ENCODE data around the gene USP44.

Gene USP44

DNA sequence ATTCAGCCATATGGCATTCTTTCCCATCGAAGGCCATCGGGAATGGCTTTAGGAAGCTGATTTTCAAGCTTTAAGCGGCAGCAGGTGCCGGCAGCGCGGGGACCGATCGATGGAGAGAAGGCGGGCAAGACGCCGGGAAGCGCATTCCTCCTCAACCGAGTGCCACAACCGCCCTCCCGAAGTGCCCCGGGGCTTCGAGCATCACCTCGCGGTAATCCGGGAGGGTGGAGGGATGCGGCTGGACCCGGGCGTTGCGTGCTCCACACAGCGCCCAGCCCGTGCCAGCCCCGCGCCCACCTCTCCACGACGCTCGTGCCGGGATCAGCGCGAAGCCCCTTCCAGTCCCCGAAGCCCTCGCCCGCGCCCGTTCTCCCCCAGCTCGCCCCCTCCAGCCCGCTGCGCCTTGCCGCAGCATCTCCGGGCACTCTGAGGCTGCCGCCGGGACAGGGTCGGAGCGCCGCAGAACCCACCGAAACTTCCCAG lies 3.2 kb downstream of the USP44 start:
- peak; percentile 32 to 45 for DNase-seq

DNA sequence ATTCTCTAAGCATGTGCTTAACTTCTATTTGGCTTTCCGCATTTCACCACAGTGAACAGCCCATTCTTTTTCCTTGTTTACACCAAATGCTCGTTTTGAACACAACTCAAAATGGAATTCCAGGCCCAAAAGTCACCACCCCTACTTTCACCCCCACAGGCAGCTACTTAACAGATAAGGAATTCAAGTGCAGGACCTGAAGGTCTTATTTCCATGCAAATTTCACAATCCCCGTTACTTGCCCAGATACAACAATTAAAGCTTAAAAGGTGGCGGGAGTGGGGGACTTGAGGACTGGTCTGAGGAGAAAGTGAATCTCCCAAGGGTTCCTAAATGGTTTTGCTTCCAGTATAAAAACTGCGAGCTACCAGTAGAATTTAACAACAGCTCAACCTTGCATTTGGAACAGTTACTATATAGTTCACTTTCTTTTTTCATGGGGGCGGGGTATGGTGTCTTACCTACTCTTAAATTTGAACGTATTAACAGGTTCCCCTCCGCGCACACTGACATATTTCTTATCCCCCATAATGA lies 3.7 kb downstream of the USP44 start:
- DNase-seq: no peak

DNA sequence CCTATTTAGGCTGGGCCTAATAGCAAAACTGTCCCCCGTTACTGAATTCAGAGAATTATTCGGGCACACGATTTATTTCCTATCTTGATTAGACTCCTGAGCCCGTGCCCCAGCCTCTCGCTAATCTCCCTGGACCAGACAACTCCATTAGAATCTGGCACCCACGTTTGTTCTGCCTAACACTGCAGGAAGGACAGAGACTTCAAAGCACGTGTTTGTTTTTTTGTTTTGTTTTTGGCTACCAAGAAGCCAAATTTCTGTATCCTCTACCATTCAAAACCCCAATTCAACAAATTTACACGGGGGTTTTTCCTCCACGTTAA lies 4.8 kb downstream of the USP44 start:
- no peak for DNase-seq

DNA sequence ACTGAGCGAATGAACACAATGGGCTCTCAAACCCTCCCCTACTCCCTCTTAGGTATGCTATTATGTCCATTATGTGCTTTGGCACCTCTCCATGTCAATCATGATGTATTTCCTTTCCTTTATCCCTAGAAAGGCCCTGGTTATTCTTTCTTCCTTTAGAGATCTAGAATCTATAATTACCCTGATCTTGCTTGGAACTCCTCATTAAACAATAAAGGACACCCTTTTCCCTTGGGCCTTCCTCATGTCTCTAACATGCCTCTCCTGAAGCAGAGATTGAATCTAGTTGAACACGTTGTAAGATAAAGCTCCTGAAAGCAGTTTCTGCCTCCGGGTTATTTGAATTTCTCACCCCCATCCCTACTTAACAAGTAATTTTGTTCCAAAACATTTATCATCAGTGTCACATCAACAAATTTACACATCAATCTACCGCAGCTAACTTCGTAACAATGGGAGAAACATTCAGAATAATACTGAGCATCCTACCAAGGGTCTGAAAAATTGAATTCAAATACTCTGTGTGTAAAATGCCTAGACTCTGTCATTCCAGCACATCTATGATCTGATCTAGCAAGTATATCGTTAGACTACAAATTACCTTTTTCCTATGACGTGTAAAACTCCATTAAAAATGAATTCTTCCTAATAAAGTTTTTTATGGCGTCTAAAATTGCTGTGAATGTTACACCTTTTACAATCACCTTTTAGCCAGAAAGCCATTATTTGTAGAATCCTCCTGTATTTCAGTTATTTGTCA lies 5.4 kb downstream of the USP44 start:
- DNase-seq: peak; percentile 34 to 66

DNA sequence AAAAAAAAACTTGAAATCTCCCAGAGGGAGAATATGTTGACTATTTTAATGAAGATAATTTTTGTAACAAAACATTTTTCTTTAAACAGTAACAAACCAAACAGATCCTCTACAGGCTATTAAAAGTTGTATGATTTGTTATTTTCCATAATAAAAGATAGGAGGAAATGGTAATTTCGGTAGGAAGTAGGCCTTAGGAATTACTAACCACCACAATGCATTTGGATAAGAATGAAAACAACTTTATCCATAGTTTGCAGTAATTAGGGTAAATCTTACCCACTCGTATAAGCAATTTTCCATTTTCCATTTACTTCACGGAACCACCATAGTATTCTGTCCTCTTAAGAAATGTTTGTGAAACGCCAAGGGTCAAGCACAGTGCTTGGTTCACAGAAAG lies 6.0 kb downstream of the USP44 start:
- no peak for DNase-seq

DNA sequence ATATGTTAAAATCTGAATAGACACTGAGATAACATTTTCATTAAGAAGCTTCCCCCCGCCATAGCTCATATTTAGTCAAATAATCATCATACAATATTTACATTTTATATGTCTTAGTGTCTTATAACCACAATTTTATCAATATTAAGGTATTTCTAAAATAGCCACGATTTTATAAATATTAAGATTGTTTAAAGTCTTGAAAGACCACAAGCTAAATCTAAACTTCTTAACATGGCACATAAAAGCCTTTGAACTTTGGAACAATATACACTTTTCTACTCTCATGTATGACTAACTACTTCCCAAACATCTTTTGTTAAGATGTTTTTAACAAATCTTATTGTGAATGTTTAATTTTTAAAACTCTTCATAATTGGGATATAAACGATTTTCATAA lies 6.5 kb downstream of the USP44 start:
- DNase-seq: no peak

DNA sequence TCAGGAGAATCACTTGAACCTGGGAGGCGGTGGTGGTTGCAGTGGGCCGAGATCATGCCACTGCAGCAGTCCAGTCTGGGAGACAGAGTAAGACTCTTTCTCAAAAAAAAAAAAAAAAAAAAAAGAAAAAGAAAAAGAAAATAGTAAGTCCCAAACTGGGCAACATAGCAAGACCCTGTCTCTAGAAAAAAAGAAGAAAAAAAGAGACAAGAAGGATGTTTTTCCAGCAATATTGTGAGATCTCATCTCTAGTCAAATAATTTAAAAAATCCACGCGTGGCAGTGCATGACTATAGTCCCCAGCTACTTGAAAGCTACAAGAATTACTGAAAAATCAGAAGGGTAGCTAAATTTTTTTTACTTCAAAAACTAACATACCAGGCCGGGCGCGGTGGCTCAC lies 8.0 kb downstream of the USP44 start:
- DNase-seq: no peak

DNA sequence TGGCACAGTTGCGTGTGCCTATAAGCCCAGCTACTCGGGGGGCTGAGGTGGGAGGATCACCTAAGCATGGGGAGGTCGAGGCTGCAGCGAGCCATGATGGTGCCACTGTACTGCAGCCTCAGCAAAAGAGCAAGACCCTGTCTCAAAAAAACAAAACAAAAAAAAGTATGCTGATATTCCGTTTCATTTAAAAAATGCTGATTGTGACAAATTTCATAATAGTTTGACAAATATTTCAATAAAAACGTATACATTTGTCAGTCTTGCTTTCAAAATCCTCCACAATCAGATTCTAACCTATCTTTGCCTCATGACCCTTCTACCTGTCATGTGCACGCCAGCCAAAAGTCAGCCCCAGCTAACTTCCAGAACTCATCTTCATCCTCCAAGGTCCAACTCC lies 9.8 kb downstream of the USP44 start:
- no peak for DNase-seq

DNA sequence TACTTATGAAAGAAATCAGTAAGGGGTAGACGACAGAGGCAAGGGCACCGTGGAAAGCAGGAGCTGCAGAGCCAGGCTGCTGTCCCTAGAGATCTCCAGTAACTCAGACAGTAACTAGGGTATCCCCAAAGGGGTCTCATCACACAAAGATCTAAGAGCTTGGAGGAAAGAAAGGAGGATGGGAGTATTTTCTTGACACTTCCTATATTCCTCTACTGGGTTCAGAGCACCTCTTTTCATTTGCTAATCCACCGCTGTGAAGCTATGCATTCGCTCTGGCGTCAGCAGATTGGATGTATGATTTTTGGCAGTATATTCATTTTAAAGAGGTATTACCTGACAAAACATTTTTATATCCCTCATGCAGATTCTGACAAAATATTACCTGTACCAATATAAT lies 12.6 kb downstream of the USP44 start:
- no peak for DNase-seq

DNA sequence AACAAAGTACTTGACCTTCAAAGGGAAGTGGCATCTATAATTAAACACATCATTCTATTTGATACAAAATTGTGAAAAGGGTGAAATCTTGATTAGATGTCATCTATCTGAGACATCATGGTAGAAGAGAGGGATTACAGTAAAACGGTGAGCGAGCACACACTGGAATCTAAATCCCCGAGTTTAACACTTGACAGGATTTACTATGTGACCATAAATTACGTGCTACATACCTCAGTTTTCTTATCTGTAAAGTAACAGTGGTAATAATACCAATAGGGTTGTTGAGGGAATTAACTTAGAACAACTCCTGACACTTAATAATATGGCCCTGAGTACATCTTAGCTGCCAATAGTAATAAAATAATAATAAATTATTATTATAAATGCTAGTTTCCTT lies 13.3 kb downstream of the USP44 start:
- DNase-seq: no peak

DNA sequence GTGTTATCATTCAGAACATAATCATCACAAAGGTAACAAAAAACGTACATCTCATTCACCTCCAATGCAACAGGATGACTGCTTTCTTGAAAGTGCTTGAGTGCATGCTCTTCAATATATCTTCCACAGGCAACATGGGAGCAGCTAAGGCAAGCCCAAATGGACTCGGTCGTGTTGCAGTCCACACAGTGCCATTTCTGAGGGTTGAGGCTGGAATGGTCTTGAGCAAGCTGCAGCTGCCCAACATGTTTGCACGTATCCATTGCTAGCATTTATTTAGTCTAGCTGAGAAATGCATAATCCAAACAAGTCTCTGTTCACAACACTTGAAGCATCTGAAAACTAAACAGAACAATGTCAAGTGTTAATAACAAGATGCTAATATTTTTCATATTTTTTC lies 17.3 kb downstream of the USP44 start:
- DNase-seq: no peak

DNA sequence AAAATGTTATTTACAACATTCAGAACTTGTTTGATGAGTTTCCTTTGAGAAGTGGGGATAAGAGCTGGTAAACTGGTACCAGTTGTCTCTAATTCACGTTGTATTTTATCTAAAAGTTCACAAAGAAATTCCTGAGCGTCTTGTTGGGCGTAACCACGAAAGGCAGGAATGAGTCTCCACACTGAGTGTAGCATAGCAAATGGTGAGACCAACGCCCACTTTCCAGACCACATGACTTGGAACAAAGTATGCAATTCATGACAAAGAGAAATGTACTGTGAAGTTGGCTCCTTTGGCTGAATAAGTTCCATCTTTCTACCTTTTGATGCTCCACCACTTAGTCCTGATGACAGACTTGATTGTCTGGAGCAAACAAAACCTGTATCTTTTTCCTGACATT lies 18.4 kb downstream of the USP44 start:
- no peak for DNase-seq

DNA sequence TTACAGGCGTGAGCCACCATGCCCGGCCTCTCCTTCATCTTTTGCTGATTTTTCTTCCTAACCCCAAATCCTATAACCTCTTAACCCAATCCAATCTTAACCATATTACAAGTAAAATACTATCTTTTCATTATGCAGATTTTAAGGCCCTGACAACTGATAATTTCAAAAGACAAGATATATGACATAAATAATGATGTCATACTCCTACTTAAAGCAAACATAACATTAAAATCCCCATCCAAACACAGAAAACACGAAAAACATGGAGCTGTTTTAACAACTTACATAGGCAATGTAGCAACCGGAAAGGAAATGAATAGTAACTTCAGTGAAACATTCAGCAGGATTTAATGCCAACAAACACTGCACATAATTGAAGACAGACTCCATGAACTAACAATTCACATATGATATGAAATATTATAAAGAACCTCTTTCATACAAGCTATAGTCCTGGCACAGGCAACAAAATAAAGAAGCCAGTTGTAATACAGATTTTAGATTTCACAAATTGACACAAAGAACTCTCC lies 21.5 kb downstream of the USP44 start:
- no peak for DNase-seq

DNA sequence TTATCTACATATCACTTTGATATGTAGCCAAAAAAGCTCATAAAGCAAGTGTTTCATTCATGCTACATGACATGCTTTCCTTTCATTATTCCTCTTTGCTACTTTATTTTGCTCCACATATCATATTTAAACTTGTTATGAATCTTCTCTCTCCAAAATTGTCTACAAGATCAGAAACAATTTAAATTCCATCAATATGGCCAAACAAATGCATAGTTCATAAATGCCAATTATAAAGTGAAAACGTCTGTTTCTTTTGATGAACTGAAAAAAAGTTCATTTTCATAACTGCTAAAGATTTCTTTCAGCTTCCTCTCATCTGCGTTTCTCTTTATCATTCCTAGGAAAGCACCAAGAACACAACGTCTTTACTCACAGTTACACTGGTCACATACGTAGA lies 22.8 kb downstream of the USP44 start:
- no peak for DNase-seq

DNA sequence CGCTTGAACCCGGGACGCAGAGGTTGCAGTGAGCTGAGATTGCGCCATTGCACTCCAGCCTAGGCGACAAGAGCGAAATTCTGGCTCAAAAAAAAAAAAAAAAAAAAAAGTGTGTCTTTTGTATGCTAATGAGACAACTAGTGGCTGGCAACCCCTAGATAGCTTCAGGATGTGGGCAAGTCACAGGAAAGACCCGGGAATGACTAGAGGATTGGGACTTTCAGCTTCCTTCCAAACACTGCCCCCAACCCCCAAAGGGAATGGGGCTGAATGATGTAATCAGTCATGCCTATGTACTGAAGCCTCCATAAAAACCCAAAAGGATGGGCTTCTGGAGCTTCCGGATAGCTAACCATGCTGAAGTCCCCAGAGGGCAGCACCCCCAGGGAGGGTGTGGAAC lies 28.6 kb downstream of the USP44 start:
- DNase-seq: no peak

DNA sequence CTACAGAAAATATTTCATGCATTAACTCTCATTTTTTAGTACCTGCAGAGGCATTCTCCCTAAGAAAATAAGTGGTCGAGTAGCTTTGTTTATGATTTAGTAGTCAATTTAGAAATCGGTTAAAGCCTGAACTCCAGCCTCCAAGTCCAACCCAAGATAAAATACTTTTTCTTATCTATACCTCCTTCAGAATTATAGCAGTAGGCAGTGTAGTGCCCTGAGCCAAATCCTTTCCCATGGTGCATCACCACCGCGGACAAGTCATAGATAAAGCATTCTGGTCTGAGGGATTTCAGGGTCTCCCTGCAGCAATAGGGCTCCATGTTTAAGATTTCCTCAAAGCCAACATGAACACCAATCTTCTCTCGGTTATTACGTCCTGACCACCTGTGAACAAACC lies 30.5 kb downstream of the USP44 start:
- DNase-seq: no peak

DNA sequence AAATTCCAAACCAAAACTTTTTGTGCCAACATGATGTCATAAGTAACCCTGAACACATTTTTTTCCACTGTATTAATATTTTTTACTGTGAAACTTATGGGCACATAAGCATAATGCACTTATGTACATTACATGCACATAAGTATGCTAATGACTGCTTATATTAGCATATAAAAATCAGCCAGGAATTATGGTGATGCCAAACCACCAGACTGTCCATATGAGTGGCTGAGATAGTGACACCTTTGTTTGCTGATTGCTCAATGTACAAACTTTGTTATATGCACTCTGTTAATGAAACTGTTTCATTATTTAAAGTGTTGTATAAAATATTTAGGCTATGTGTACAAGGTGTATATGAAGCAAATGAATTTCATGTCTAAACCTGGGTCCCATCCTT lies 32.3 kb downstream of the USP44 start:
- DNase-seq: no peak

DNA sequence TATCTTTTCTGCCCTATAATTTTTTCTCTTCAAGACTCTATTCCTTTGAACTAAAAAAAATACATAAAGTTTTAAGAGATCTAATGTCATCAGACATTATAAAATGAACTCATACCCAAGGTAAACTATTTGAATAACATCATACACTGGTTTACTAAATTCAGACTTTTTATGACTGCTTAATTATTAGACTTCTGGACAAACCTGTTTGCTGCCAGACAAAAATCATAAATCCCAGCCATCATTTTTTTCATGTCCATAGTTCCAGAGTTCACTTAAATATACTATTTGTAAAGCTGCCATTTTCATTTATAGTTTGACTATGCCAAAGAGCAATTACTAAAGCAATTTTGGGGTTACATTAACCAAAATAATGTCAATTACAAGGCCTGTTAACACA lies 34.0 kb downstream of the USP44 start:
- no peak for DNase-seq

DNA sequence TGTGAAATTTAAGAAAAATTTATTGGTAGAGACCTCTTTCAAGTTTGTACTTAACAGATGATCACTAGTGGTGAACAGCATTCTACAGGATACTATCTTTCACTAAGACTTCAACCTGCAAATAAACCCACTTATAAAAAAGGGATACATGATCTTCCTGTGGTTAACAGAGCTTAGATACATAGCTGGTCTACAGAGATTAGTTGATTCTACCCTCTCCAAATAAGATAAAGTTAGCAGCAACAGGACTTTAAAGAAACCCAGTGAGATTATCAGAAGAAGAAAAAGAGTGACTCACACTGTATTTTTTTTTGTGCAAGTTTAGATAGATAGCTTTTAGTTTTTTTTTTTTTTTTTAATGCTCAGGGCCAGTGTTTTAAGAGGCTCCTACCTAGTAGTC lies 34.5 kb downstream of the USP44 start:
- DNase-seq: no peak

DNA sequence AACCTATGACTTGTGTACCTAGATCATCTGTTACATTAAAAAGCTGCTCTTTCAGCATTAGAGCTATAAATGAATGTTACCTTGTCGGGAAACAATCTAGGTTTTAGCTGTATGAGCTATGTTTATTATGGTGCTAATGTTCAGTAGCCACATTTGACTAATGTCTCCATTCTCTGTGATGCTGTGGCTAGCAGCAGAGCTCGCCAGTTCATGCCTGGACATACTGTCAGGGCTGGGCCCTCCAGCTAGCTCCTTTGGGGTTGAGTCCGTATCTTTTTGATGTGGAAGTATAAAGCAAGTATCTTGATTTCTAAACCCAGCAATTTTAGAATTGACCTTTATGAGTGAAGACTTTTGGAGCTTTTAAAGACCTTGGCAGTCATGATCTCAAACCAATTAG lies 36.1 kb downstream of the USP44 start:
- no peak for DNase-seq

DNA sequence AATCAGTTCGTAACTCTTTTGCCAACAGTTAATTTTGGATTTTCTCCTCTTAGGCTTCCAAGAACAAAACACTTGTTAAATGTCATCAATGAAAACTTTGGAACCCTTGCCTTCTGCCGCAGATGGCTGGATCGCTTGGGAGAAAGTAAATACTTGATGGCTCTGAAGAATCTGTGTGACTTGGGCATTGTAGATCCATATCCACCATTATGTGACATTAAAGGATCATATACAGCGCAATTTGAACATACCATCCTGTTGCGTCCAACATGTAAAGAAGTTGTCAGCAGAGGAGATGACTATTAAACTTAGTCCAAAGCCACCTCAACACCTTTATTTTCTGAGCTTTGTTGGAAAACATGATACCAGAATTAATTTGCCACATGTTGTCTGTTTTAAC lies 37.7 kb downstream of the USP44 start:
- no peak for DNase-seq

DNA sequence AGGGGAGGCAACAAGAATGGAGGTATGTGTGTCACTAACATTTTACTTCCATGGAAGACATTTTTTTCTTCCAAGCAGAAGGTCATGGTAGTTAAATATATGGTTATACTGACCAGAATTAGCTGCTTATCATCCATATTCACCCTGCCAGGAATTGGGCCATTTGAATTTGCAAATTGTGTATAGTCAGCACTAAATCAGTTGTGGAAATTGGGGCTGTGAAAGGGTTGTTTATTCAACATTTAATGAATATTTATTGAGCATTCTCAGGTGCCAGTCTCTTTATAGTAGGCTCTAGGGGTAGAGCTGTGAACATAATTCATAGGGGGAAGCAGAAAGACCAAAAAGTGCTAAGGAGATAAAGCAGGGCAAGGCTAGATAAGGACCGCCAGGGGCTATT lies 39.3 kb downstream of the USP44 start:
- no peak for DNase-seq

DNA sequence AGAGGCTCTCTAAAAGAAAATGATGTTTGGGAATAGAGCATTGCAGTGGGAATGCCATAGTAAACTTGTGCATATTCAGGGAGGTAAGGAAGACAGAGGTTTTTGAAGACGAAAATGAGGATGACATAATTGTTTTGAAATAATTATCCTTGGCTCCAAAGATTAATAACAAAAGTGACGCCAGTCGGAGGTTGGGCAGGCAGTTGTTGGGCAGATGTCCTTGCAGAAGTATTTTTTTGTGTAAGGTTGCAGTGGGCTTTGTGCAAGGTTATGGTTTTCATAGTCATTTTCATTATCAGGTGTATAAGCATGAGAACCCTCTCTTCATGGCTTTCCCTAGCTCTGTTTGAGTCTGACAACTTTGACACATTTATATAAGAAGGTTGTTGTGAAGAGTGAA lies 42.0 kb downstream of the USP44 start:
- DNase-seq: no peak

DNA sequence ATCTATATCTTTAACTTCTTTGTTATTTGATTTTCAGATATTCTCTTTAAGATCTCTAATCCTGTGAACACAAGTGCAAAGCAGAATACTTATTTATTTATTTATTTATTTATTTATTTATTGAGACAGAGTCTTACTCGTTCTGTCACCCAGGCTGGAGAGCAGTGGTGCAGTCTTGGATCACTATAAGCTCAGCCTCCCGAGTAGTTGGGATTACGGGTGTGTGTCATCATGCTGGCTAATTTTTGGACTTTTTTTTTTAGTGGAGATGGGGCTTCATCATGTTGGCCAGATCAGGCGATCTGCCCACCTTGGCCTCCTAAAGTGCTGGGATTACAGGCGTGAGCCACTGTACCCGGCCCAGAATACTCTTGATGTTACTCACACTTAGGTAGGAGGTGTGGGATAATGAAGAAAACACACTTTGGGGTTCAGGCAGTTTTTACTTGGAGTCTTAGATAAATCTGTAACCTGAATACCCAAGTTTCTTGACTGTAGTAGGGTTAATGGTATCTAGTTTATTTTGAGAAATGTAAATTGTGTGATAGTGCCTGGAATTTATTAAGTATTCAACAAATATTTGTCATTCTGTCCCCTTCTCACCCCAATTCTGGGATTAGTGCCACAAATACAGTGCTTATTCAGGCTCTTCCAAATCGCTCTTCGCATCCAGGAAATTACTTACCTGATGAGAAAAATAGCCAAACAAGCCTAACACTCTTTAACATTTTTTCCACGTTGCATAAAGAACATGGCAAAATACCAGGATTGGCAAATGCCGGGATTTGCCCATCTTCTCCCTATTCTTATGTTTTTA lies 44.4 kb downstream of the USP44 start:
- no peak for DNase-seq
